ENCODE measurements around the gene MUC20. TPM values are rescaled to one million over a fixed set of nuclear protein-coding genes. Genes with fewer than 3 reads are reported as not detected.
"Not testable (repeated sequence)": the region's sequence is repeated elsewhere in the genome, so short reads cannot be mapped to it uniquely, and the experiment has no call there.

The MUC20 gene
- total RNA-seq, 2 experiments from 2014 or later, result 0.85 to 1.9 TPM

GRCh38 chr3:195771646-195772300 is 51.0 kb downstream of the MUC20 start:
- CTCF ChIA-PET, result interaction anchor here (0.7 kb wide), 1 partner anchor 88 kb away, joined by 3 read pairs; no protein-coding TSS in a partner anchor
- ATAC-seq, result peak; percentile 13
- Mint-ChIP-seq H3K27me3 (no peaks in the 10 kb centered on the region), H3K27ac (peak overlapping the region; percentile 72), H3K36me3 (no peaks in the 10 kb centered on the region), H3K4me1 (no peaks in the 10 kb centered on the region), H3K4me3 (no peak overlapping the region), H3K9me3 (ENCODE audit: low read depth) (peaks cover 6% of the 10 kb centered on the region)
- no peak for DNase-seq

GRCh38 chr3:195773956-195774537 is 53.3 kb downstream of the MUC20 start:
- CTCF ChIA-PET, result no interaction called here
- peaks cover 8% of the 10 kb centered on the region for H3K9me3 Mint-ChIP-seq (ENCODE audit: low read depth)
- H3K27me3 Mint-ChIP-seq, result no peaks in the 10 kb centered on the region
- peaks cover 6% of the 10 kb centered on the region for H3K4me1 Mint-ChIP-seq
- H3K27ac Mint-ChIP-seq, result no peak overlapping the region
- no peak for ATAC-seq
- H3K36me3 Mint-ChIP-seq, result peaks cover 6% of the 10 kb centered on the region
- no peak for DNase-seq
- no peak overlapping the region for H3K4me3 Mint-ChIP-seq

- Mint-ChIP-seq H3K9me3 (ENCODE audit: low read depth) (peaks cover 15% of the 10 kb centered on the region), H3K27ac (no peak overlapping the region), H3K4me1 (peaks cover 13% of the 10 kb centered on the region), H3K27me3 (no peaks in the 10 kb centered on the region), H3K4me3 (no peak overlapping the region), H3K36me3 (peaks cover 10% of the 10 kb centered on the region)
- DNase-seq (no peak), ATAC-seq (no peak)
- CTCF ChIA-PET, result no interaction called here
Observed at GRCh38 chr3:195774917-195775316, 54.1 kb downstream of the MUC20 start.

- Mint-ChIP-seq H3K27ac (no peak overlapping the region), H3K9me3 (ENCODE audit: low read depth) (peaks cover 40% of the 10 kb centered on the region), H3K4me3 (no peak overlapping the region), H3K27me3 (no peaks in the 10 kb centered on the region), H3K36me3 (peaks cover 32% of the 10 kb centered on the region), H3K4me1 (peaks cover 40% of the 10 kb centered on the region)
- ATAC-seq, result no peak
- CTCF ChIA-PET, result no interaction called here
- DNase-seq, result no peak
Observed at GRCh38 chr3:195777975-195778374, 57.2 kb downstream of the MUC20 start.

GRCh38 chr3:195781236-195781635 is 60.5 kb downstream of the MUC20 start:
- Mint-ChIP-seq H3K36me3 (peaks cover 59% of the 10 kb centered on the region), H3K4me1 (peaks cover 67% of the 10 kb centered on the region), H3K27ac (peak overlapping the region; percentile 81), H3K9me3 (ENCODE audit: low read depth) (peaks cover 66% of the 10 kb centered on the region)
- CTCF ChIA-PET, H3K27me3 Mint-ChIP-seq, H3K4me3 Mint-ChIP-seq, DNase-seq, ATAC-seq: not testable (repeated sequence)

Small RNA genes within 50 kb of the gene (microRNA-seq; reads per million reads assigned to microRNA genes)
- 3.8 reads per million for gene MIR570

Other genes with a start within 250 kb of the MUC20 start
- gene PPP1R2, start 177.7 kb upstream of the MUC20 start, total RNA-seq, result 10 to 100 TPM; 72.0 to 91.8 TPM
- gene APOD, start 137.0 kb upstream of the MUC20 start, total RNA-seq, result 1 to 10 TPM in 1 of 2 experiments, not detected in 1; 9.3 TPM
- gene MUC4, start 91.0 kb downstream of the MUC20 start, total RNA-seq, result under 1 TPM; 0.03 to 0.26 TPM
- 100 to 1,000 TPM; 150 to 177 TPM for gene TNK2, start 187.6 kb downstream of the MUC20 start, total RNA-seq

Measured in activated CD8-positive, alpha-beta memory T cell treated with anti-CD3 and anti-CD28 coated beads, Interleukin-2, amount 10 ng/mL, durations not matched to agents 7 days and 5 days (primary cell).